ENCODE data around the gene NOA1.

The NOA1 gene

GRCh38 chr4:56973336-56973735 is 4.1 kb downstream of the NOA1 start:
- H3K4me3 ChIP-seq (ENCODE audit: insufficient read depth, low read length, poor library complexity, severe bottlenecking), result no peak overlapping the region
- peaks cover 17% of the 10 kb centered on the region for H3K36me3 ChIP-seq (ENCODE audit: low read length)
- H3K79me2 ChIP-seq (ENCODE audit: insufficient read depth, low read length), result peaks cover 42% of the 10 kb centered on the region
- no peaks in the 10 kb centered on the region; the same call in 1 of the 2 replicates for H3F3A ChIP-seq (ENCODE audit: insufficient read depth)
- H3K9ac ChIP-seq (ENCODE audit: low read length), result no peak overlapping the region
- no peak overlapping the region for H2AFZ ChIP-seq (ENCODE audit: low read depth, low read length, severe bottlenecking)
- H3K9me3 ChIP-seq (ENCODE audit: insufficient read depth, low read length), result no peaks in the 10 kb centered on the region
- no peaks in the 10 kb centered on the region for H3K27me3 ChIP-seq (ENCODE audit: low read length)
- H3K9me2 ChIP-seq (replicated peaks; ENCODE audit: insufficient read depth, low read length), result no peaks in the 10 kb centered on the region
- TF ChIP-seq EZH2phosphoT487 (conservative IDR thresholded peaks at IDR 0.05; ENCODE audit: low read length), result no peak
- TF ChIP-seq CTCF (IDR thresholded peaks at IDR 0.05; ENCODE audit: insufficient read depth, low read length, poor library complexity, severe bottlenecking), result no peak
- no peak overlapping the region for H3K4me2 ChIP-seq (ENCODE audit: low read depth, low read length, poor library complexity, severe bottlenecking)
- H3K27ac ChIP-seq (ENCODE audit: low read depth, low read length), result no peak overlapping the region
- H4K20me1 ChIP-seq (ENCODE audit: low read depth, low read length), result no peaks in the 10 kb centered on the region

- peaks cover 42% of the 10 kb centered on the region for H3K79me2 ChIP-seq (ENCODE audit: insufficient read depth, low read length)
Measured at GRCh38 chr4:56972809-56973208, 4.6 kb downstream of the NOA1 start.

GRCh38 chr4:56972389-56972788 is 5.0 kb downstream of the NOA1 start:
- Histone ChIP-seq H4K20me1 (ENCODE audit: low read depth, low read length) (no peaks in the 10 kb centered on the region), H3K27ac (ENCODE audit: low read depth, low read length) (no peak overlapping the region), H3K27me3 (ENCODE audit: low read length) (no peaks in the 10 kb centered on the region), H3K9me3 (ENCODE audit: insufficient read depth, low read length) (no peaks in the 10 kb centered on the region), H3K9ac (ENCODE audit: low read length) (no peak overlapping the region), H3K4me2 (ENCODE audit: low read depth, low read length, poor library complexity, severe bottlenecking) (no peak overlapping the region), H2AFZ (ENCODE audit: low read depth, low read length, severe bottlenecking) (no peak overlapping the region), H3K36me3 (ENCODE audit: low read length) (peaks cover 17% of the 10 kb centered on the region), H3K79me2 (ENCODE audit: insufficient read depth, low read length) (peaks cover 42% of the 10 kb centered on the region), H3F3A (ENCODE audit: insufficient read depth) (no peaks in the 10 kb centered on the region), H3K9me2 (replicated peaks; ENCODE audit: insufficient read depth, low read length) (no peaks in the 10 kb centered on the region), H3K4me3 (ENCODE audit: insufficient read depth, low read length, poor library complexity, severe bottlenecking) (no peak overlapping the region)
- no peak for TF ChIP-seq EZH2phosphoT487 (conservative IDR thresholded peaks at IDR 0.05; ENCODE audit: low read length)
- no peak for TF ChIP-seq CTCF (IDR thresholded peaks at IDR 0.05; ENCODE audit: insufficient read depth, low read length, poor library complexity, severe bottlenecking)

More at GRCh38 chr4:56972809-56973208, 4.6 kb downstream of the NOA1 start:
- Histone ChIP-seq H3K9me2 (replicated peaks; ENCODE audit: insufficient read depth, low read length) (no peaks in the 10 kb centered on the region), H3K36me3 (ENCODE audit: low read length) (peaks cover 17% of the 10 kb centered on the region), H3F3A (ENCODE audit: insufficient read depth) (no peaks in the 10 kb centered on the region; the same call in 1 of the 2 replicates), H3K9ac (ENCODE audit: low read length) (no peak overlapping the region), H3K4me3 (ENCODE audit: insufficient read depth, low read length, poor library complexity, severe bottlenecking) (no peak overlapping the region), H3K4me2 (ENCODE audit: low read depth, low read length, poor library complexity, severe bottlenecking) (no peak overlapping the region), H2AFZ (ENCODE audit: low read depth, low read length, severe bottlenecking) (no peak overlapping the region), H3K9me3 (ENCODE audit: insufficient read depth, low read length) (no peaks in the 10 kb centered on the region), H4K20me1 (ENCODE audit: low read depth, low read length) (no peaks in the 10 kb centered on the region), H3K27ac (ENCODE audit: low read depth, low read length) (no peak overlapping the region), H3K27me3 (ENCODE audit: low read length) (no peaks in the 10 kb centered on the region)
- no peak for TF ChIP-seq EZH2phosphoT487 (conservative IDR thresholded peaks at IDR 0.05; ENCODE audit: low read length)
- no peak for TF ChIP-seq CTCF (IDR thresholded peaks at IDR 0.05; ENCODE audit: insufficient read depth, low read length, poor library complexity, severe bottlenecking)
